ENCODE data around the gene LRRN4CL.

GRCh38 chr11:62664405-62665074 lies 24.8 kb downstream of the LRRN4CL start:
- TF ChIP-seq CTCF (IDR thresholded peaks at IDR 0.05), result no peak
- no peak for TF ChIP-seq ZFX (IDR thresholded peaks at IDR 0.05; ENCODE audit: borderline replicate concordance)
